ENCODE results near the gene RPN1. TPM values are rescaled to one million over a fixed set of nuclear protein-coding genes. Genes with fewer than 3 reads are reported as not detected.
"Not testable (repeated sequence)": the region's sequence is repeated elsewhere in the genome, so short reads cannot be mapped to it uniquely, and the experiment has no call there.

Gene RPN1
- total RNA-seq, 2 donors from 2014 or later, result 179 to 205 TPM

- DNase-seq (ENCODE audit: low spot score); H3K4me3 Mint-ChIP-seq; H3K27ac Mint-ChIP-seq; H3K9me3 Mint-ChIP-seq; ATAC-seq; H3K27me3 Mint-ChIP-seq; H3K36me3 Mint-ChIP-seq: not testable (repeated sequence)
- H3K4me1 Mint-ChIP-seq (ENCODE audit: low read depth in 2 of 2), result peaks cover 20 to 21% of the 10 kb centered on the region in 2 donors
Observed at GRCh38 chr3:128589985-128590384, 60.6 kb downstream of the RPN1 start.

- peaks cover 14 to 20% of the 10 kb centered on the region in 2 donors for H3K4me1 Mint-ChIP-seq (ENCODE audit: low read depth in 2 of 2)
- DNase-seq (ENCODE audit: low spot score) (no peak), ATAC-seq (no peak)
- H3K36me3 Mint-ChIP-seq, result no peaks in the 10 kb centered on the region
- peaks cover 5 to 8% of the 10 kb centered on the region in 2 donors for H3K27me3 Mint-ChIP-seq
- no peaks in the 10 kb centered on the region for H3K9me3 Mint-ChIP-seq
- peak overlapping the region in 1 of 2 donors; percentile 25 for H3K27ac Mint-ChIP-seq
- H3K4me3 Mint-ChIP-seq, result no peak overlapping the region
Observed at GRCh38 chr3:128588147-128588546, 62.5 kb downstream of the RPN1 start.

DNA sequence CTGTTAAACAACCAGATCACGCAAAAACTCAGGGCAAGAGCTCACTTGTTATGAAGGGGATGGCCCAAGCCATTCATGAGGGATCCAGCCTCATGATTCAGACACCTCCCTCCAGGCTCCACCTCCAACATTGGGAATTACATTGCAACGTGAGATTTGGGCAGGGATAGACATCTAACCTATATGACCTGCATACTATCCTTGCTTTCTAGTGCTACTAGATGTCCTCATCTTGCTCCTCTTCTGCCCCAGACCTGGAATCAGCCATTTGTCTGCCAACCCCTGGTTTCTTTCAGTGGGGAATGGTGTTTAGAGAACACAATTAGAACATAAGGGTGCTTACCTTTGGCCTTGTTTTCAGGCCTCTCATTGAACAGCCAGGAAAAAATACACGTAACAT is 63.2 kb downstream of the RPN1 start:
- H3K27ac Mint-ChIP-seq, result peak overlapping the region in 1 of 2 donors; percentile 25
- H3K4me1 Mint-ChIP-seq (ENCODE audit: low read depth in 2 of 2), result peaks cover 14 to 20% of the 10 kb centered on the region in 2 donors
- H3K27me3 Mint-ChIP-seq, result peaks cover 5 to 8% of the 10 kb centered on the region in 2 donors
- H3K4me3 Mint-ChIP-seq, result no peak overlapping the region
- no peaks in the 10 kb centered on the region for H3K36me3 Mint-ChIP-seq
- no peaks in the 10 kb centered on the region for H3K9me3 Mint-ChIP-seq
- no peak for DNase-seq (ENCODE audit: low spot score)
- ATAC-seq, result no peak

- not testable (repeated sequence) for DNase-seq (ENCODE audit: low spot score); H3K27me3 Mint-ChIP-seq; H3K4me3 Mint-ChIP-seq; H3K36me3 Mint-ChIP-seq; H3K9me3 Mint-ChIP-seq; ATAC-seq
- peak overlapping the region in 1 of 2 donors; percentile 50 for H3K27ac Mint-ChIP-seq
- peaks cover 12 to 17% of the 10 kb centered on the region in 2 donors for H3K4me1 Mint-ChIP-seq (ENCODE audit: low read depth in 2 of 2)
Observed at GRCh38 chr3:128586932-128587331, 63.7 kb downstream of the RPN1 start.

- not testable (repeated sequence) for H3K27me3 Mint-ChIP-seq; H3K9me3 Mint-ChIP-seq; ATAC-seq; H3K4me3 Mint-ChIP-seq; H3K36me3 Mint-ChIP-seq; DNase-seq (ENCODE audit: low spot score)
- Mint-ChIP-seq H3K4me1 (ENCODE audit: low read depth in 2 of 2) (peaks cover 9 to 15% of the 10 kb centered on the region in 2 donors), H3K27ac (peak overlapping the region in 1 of 2 donors; percentile 50)
Observed at GRCh38 chr3:128586391-128586790, 64.2 kb downstream of the RPN1 start.

GRCh38 chr3:128585974-128586373 is 64.6 kb downstream of the RPN1 start:
- peak overlapping the region; percentile 19 for H3K4me3 Mint-ChIP-seq
- no peaks in the 10 kb centered on the region for H3K36me3 Mint-ChIP-seq
- H3K9me3 Mint-ChIP-seq, result no peaks in the 10 kb centered on the region
- peak overlapping the region in 1 of 2 donors; percentile 39 for H3K27ac Mint-ChIP-seq
- H3K27me3 Mint-ChIP-seq, result peaks cover 5 to 10% of the 10 kb centered on the region in 2 donors
- ATAC-seq (no peak), DNase-seq (ENCODE audit: low spot score) (no peak)
- H3K4me1 Mint-ChIP-seq (ENCODE audit: low read depth in 2 of 2), result peaks cover 9 to 15% of the 10 kb centered on the region in 2 donors

- ATAC-seq (peak in 1 of 2 donors; percentile 17), DNase-seq (ENCODE audit: low spot score) (no peak)
- Mint-ChIP-seq H3K9me3 (no peaks in the 10 kb centered on the region), H3K36me3 (no peaks in the 10 kb centered on the region), H3K27me3 (peaks cover 5 to 10% of the 10 kb centered on the region in 2 donors), H3K4me3 (no peak overlapping the region), H3K27ac (peak overlapping the region in 1 of 2 donors; percentile 39), H3K4me1 (ENCODE audit: low read depth in 2 of 2) (peaks cover 9 to 15% of the 10 kb centered on the region in 2 donors)
Observed at GRCh38 chr3:128585189-128585588, 65.4 kb downstream of the RPN1 start.

- Mint-ChIP-seq H3K27ac (no peak overlapping the region), H3K4me1 (ENCODE audit: low read depth in 2 of 2) (peaks cover 9 to 15% of the 10 kb centered on the region in 2 donors), H3K9me3 (no peaks in the 10 kb centered on the region), H3K27me3 (peaks cover 5 to 10% of the 10 kb centered on the region in 2 donors), H3K4me3 (no peak overlapping the region), H3K36me3 (no peaks in the 10 kb centered on the region)
- peak; percentile 77 to 80 for ATAC-seq
- DNase-seq (ENCODE audit: low spot score), result no peak
Observed at GRCh38 chr3:128584412-128585020, 66.1 kb downstream of the RPN1 start.

- H3K36me3 Mint-ChIP-seq, result no peaks in the 10 kb centered on the region
- ATAC-seq (no peak), DNase-seq (ENCODE audit: low spot score) (no peak)
- peaks cover 5 to 12% of the 10 kb centered on the region in 2 donors for H3K27me3 Mint-ChIP-seq
- H3K4me3 Mint-ChIP-seq, result no peak overlapping the region
- no peaks in the 10 kb centered on the region for H3K9me3 Mint-ChIP-seq
- H3K27ac Mint-ChIP-seq, result no peak overlapping the region
- H3K4me1 Mint-ChIP-seq (ENCODE audit: low read depth in 2 of 2), result peaks cover 5 to 11% of the 10 kb centered on the region in 2 donors
Observed at GRCh38 chr3:128581566-128581965, 69.1 kb downstream of the RPN1 start.

DNA sequence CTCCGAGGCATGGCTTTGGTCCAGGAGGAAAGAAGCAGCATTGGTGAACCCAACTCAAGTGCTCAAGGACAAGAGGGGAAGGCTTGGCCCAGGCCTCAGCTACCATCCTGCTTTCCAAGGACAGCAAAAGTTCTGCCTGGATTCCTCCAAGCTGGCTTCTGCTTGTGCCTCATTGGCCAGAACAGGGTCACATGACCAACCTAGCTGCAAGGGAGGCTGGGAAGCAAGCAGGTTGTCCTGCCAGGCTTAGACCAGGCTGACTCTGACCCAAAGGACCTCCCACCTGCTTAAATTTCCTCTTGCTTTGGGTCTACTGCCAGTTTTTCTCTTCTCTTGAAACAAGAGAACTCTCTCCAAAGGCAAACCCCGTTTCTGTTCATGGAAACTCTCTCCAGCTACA is 70.7 kb downstream of the RPN1 start:
- Mint-ChIP-seq H3K27me3 (peaks cover 0 to 6% of the 10 kb centered on the region in 2 donors), H3K9me3 (no peaks in the 10 kb centered on the region), H3K4me1 (ENCODE audit: low read depth in 2 of 2) (peaks cover 0 to 3% of the 10 kb centered on the region in 2 donors), H3K4me3 (no peak overlapping the region), H3K27ac (no peak overlapping the region), H3K36me3 (no peaks in the 10 kb centered on the region)
- ATAC-seq (no peak), DNase-seq (ENCODE audit: low spot score) (no peak)

GRCh38 chr3:128578346-128578745 is 72.3 kb downstream of the RPN1 start:
- H3K4me3 Mint-ChIP-seq, result no peak overlapping the region
- peaks cover 7 to 9% of the 10 kb centered on the region in 2 donors for H3K27me3 Mint-ChIP-seq
- DNase-seq (ENCODE audit: low spot score), result no peak
- H3K4me1 Mint-ChIP-seq (ENCODE audit: low read depth in 2 of 2), result peaks cover 5 to 6% of the 10 kb centered on the region in 2 donors
- ATAC-seq, result no peak
- no peak overlapping the region for H3K27ac Mint-ChIP-seq
- no peaks in the 10 kb centered on the region for H3K9me3 Mint-ChIP-seq
- no peaks in the 10 kb centered on the region for H3K36me3 Mint-ChIP-seq

- Mint-ChIP-seq H3K4me1 (ENCODE audit: low read depth in 2 of 2) (peaks cover 9 to 11% of the 10 kb centered on the region in 2 donors), H3K27me3 (peaks cover 8 to 12% of the 10 kb centered on the region in 2 donors), H3K27ac (no peak overlapping the region), H3K9me3 (no peaks in the 10 kb centered on the region), H3K36me3 (no peaks in the 10 kb centered on the region), H3K4me3 (no peak overlapping the region)
- ATAC-seq, result no peak
- no peak for DNase-seq (ENCODE audit: low spot score)
Observed at GRCh38 chr3:128577711-128578110, 72.9 kb downstream of the RPN1 start.

DNA sequence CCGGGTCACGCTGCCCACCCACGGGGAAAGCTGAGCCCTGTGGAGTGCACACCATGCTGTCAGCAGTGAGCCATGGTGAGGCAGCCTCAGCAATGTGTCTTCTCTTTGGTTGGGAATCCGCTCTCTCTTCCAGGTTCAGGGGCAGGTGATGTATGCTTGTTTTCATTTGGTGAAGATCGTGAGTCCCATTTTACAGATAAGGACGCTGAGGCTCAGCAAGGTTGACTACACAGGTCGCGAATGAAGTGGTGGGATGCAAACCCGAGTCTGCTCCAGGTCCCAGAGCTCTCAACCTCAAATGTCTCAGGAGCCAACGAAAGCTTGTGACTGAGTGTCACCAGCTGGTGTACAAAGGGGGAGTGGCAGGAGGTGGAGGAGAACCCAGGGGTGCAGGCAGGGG is 74.3 kb downstream of the RPN1 start:
- H3K27me3 Mint-ChIP-seq, result peaks cover 8 to 12% of the 10 kb centered on the region in 2 donors
- ATAC-seq, result no peak

DNA sequence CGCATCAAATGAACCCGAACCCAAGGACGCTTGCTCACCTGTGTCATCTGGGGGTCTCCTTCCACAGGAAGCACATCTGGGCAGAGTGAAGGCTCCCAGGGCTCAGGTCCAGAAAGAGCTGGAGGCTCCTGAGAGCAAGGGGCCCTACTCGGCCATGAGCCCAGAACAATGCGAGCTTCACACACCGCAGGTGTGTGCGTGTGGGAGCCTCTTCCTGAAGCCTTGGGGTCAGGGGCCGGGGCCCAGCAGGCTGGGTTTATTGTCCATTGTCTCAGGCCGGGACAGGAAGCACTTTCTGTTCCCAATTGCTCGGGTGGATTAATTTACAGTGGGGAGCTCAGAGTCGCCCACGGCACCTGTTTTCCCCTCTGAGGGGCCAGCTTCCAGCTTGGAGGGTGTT is 74.8 kb downstream of the RPN1 start:
- H3K27ac Mint-ChIP-seq, result no peak overlapping the region
- DNase-seq (ENCODE audit: low spot score), result no peak
- H3K4me1 Mint-ChIP-seq (ENCODE audit: low read depth in 2 of 2), result peaks cover 13 to 15% of the 10 kb centered on the region in 2 donors
- peaks cover 8 to 15% of the 10 kb centered on the region in 2 donors for H3K27me3 Mint-ChIP-seq
- no peaks in the 10 kb centered on the region for H3K9me3 Mint-ChIP-seq
- no peaks in the 10 kb centered on the region for H3K36me3 Mint-ChIP-seq
- no peak overlapping the region for H3K4me3 Mint-ChIP-seq
- no peak for ATAC-seq

More for the DNA sequence above, 74.3 kb downstream of the RPN1 start:
- no peaks in the 10 kb centered on the region for H3K36me3 Mint-ChIP-seq
- H3K4me3 Mint-ChIP-seq, result no peak overlapping the region
- no peaks in the 10 kb centered on the region for H3K9me3 Mint-ChIP-seq
- no peak overlapping the region for H3K27ac Mint-ChIP-seq
- DNase-seq (ENCODE audit: low spot score), result no peak
- peaks cover 13 to 15% of the 10 kb centered on the region in 2 donors for H3K4me1 Mint-ChIP-seq (ENCODE audit: low read depth in 2 of 2)
